Measurements from ENCODE around the gene NR4A3.

- TF ChIP-seq, protein P1, sequence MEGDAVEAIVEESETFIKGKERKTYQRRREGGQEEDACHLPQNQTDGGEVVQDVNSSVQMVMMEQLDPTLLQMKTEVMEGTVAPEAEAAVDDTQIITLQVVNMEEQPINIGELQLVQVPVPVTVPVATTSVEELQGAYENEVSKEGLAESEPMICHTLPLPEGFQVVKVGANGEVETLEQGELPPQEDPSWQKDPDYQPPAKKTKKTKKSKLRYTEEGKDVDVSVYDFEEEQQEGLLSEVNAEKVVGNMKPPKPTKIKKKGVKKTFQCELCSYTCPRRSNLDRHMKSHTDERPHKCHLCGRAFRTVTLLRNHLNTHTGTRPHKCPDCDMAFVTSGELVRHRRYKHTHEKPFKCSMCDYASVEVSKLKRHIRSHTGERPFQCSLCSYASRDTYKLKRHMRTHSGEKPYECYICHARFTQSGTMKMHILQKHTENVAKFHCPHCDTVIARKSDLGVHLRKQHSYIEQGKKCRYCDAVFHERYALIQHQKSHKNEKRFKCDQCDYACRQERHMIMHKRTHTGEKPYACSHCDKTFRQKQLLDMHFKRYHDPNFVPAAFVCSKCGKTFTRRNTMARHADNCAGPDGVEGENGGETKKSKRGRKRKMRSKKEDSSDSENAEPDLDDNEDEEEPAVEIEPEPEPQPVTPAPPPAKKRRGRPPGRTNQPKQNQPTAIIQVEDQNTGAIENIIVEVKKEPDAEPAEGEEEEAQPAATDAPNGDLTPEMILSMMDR (IDR thresholded peaks at IDR 0.05 in 2 of 3, conservative IDR thresholded peaks at IDR 0.05 in 1 of 3; ENCODE audit: borderline replicate concordance in 1 of 3, insufficient read depth in 1 of 3, low read depth in 2 of 3, low read length in 2 of 3), result no peak
- TF ChIP-seq POLR2A (IDR thresholded peaks at IDR 0.05; ENCODE audit: borderline replicate concordance, extremely low read depth, insufficient read depth, insufficient read length) (no peak), YY1 (IDR thresholded peaks at IDR 0.05; ENCODE audit: extremely low read depth, insufficient replicate concordance, low read depth, low read length) (no peak), JUND (IDR thresholded peaks at IDR 0.05) (peak; percentile 85), POLR2AphosphoS5 (IDR thresholded peaks at IDR 0.05; ENCODE audit: low read depth, low read length) (no peak), EGR1 (IDR thresholded peaks at IDR 0.05; ENCODE audit: low read depth) (no peak), FOSL1 (IDR thresholded peaks at IDR 0.05; ENCODE audit: low read depth) (peak; percentile 84), EZH2 (IDR thresholded peaks at IDR 0.05) (no peak)
- TF ChIP-seq, protein P2, sequence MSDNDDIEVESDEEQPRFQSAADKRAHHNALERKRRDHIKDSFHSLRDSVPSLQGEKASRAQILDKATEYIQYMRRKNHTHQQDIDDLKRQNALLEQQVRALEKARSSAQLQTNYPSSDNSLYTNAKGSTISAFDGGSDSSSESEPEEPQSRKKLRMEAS (IDR thresholded peaks at IDR 0.05), result no peak
Measured at GRCh38 chr9:99778308-99778707, 43.4 kb upstream of the NR4A3 start.

All from HCT116 (cell line).